AG04450 (cell line): ENCODE data around the gene TTC21A. TPM values are rescaled to one million over a fixed set of nuclear protein-coding genes. Genes with fewer than 3 reads are reported as not detected.
A peak's percentile ranks its signal among the peaks of the same experiment; 100 is the strongest.

Experiments used
- CTCF ChIA-PET: fragments of 300-600, 350-600 bp; formaldehyde crosslinking; extraction: SDS; loops from one replicate; lab custom pipeline; 2022; ENCODE audit warnings: antibody characterized with exemption, inconsistent platforms; lab: Charles Lee
- POLR2A ChIA-PET: fragments of 350-600 bp; formaldehyde crosslinking; extraction: SDS; loops from one replicate; lab custom pipeline; 2021; ENCODE audit warnings: antibody characterized with exemption, inconsistent platforms; lab: Yijun Ruan, JAX
- DNase-seq: peaks from one replicate; pipeline ENCODE4 v3.0.0-alpha.2; 2011; ENCODE audit warnings: low read depth, low spot score
- H3K27ac ChIP-seq: one replicate; pipeline ENCODE4 v1.5.1; 2012; ENCODE audit warnings: low read depth, low read length, control low read depth
- H3K27me3 ChIP-seq: one replicate; pipeline ENCODE4 v1.6.0; 2012; ENCODE audit warnings: low read length; ENCODE audit not compliant: control insufficient read depth, insufficient read depth
- H3K4me3 ChIP-seq: 2 replicates; pipeline ENCODE4 v1.5.1; 2011; ENCODE audit warnings: mild to moderate bottlenecking, low read depth, low read length, control low read depth
- H3K9me3 ChIP-seq: 2 replicates; pipeline ENCODE4 v1.5.1; 2012; ENCODE audit warnings: low read length; ENCODE audit not compliant: control insufficient read depth, insufficient read depth
- polyA plus RNA-seq: library from polyadenylated mRNA; depleted of rRNA; stranded (reverse); fragments of >200 nt; gene quantifications from 2 replicates; pipeline ENCODE4 v1.2.3, GENCODE V29; 2011
- TF ChIP-seq, protein P1 (sequence below): IDR thresholded peaks from 2 replicates; pipeline ENCODE4 v1.5.1; 2011; ENCODE audit warnings: low read depth, low read length, control low read depth, inconsistent platforms

TTC21A gene
- polyA plus RNA-seq, 1 experiment: 1.6 TPM

DNA sequence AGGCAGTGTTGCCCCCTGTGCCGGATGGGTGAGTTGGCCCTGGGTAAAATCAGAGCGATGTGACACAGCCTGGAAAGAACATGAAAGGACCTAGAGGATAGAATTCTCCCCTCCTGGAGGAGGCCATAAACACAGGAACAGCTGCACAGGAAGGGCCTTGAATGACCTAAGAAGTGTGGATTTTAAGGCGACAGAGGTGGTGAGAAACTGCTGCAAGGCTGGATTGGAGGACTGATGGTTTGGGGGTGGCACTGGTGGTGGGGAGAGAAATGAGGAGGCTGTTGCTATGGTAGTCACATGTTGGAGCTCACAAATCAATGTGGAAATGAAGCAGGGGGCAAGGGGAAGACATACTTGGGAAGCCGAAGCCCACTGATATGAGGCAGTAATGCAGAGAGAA, 71.1 kb downstream of the TTC21A start:
- no peak for DNase-seq
- H3K9me3 ChIP-seq: no peaks in the 10 kb centered on the region
- H3K4me3 ChIP-seq: no peak overlapping the region; the same call in 1 of the 2 replicates
- peak overlapping the region; percentile 43 for H3K27ac ChIP-seq
- no peaks in the 10 kb centered on the region for H3K27me3 ChIP-seq
- TF ChIP-seq, protein P1, sequence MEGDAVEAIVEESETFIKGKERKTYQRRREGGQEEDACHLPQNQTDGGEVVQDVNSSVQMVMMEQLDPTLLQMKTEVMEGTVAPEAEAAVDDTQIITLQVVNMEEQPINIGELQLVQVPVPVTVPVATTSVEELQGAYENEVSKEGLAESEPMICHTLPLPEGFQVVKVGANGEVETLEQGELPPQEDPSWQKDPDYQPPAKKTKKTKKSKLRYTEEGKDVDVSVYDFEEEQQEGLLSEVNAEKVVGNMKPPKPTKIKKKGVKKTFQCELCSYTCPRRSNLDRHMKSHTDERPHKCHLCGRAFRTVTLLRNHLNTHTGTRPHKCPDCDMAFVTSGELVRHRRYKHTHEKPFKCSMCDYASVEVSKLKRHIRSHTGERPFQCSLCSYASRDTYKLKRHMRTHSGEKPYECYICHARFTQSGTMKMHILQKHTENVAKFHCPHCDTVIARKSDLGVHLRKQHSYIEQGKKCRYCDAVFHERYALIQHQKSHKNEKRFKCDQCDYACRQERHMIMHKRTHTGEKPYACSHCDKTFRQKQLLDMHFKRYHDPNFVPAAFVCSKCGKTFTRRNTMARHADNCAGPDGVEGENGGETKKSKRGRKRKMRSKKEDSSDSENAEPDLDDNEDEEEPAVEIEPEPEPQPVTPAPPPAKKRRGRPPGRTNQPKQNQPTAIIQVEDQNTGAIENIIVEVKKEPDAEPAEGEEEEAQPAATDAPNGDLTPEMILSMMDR: no peak
- ChIA-PET CTCF (interaction anchor here (1.1 to 2.6 kb wide), 5 partner anchors 11 to 113 kb away, joined by 3 to 38 read pairs (median 6); no protein-coding TSS in a partner anchor), POLR2A (interaction anchor here (0.6 to 3.1 kb wide), 5 partner anchors 11 to 1156 kb away, joined by 3 to 27 read pairs (median 4); no protein-coding TSS in a partner anchor)

DNA sequence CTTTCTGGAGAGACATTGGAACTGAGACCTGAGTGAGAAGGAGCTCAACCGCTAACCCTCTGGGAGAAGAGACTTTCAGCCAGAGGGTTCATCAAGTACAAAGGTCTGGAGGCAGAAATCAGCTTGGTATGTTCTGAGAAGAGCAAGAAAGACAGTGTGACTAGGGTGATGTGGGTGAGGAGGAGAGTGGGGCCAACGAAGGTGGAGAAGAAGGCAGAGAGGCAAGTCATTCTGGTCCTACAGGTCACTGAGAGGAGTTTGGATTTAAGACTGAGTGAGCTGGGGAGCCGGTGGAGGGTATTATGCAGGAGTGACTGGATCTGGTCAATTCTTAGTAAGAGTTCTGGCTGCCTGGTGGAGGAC, 72.7 kb downstream of the TTC21A start:
- DNase-seq: no peak
- Histone ChIP-seq H3K27me3 (no peaks in the 10 kb centered on the region), H3K9me3 (no peaks in the 10 kb centered on the region), H3K27ac (no peak overlapping the region), H3K4me3 (peak overlapping the region; percentile 55)
- CTCF ChIA-PET: interaction anchor here (0.6 to 0.9 kb wide), 2 partner anchors 9 to 53 kb away, joined by 3 to 8 read pairs; no protein-coding TSS in a partner anchor
- TF ChIP-seq, protein P1: no peak
- POLR2A ChIA-PET: no interaction called here

DNA sequence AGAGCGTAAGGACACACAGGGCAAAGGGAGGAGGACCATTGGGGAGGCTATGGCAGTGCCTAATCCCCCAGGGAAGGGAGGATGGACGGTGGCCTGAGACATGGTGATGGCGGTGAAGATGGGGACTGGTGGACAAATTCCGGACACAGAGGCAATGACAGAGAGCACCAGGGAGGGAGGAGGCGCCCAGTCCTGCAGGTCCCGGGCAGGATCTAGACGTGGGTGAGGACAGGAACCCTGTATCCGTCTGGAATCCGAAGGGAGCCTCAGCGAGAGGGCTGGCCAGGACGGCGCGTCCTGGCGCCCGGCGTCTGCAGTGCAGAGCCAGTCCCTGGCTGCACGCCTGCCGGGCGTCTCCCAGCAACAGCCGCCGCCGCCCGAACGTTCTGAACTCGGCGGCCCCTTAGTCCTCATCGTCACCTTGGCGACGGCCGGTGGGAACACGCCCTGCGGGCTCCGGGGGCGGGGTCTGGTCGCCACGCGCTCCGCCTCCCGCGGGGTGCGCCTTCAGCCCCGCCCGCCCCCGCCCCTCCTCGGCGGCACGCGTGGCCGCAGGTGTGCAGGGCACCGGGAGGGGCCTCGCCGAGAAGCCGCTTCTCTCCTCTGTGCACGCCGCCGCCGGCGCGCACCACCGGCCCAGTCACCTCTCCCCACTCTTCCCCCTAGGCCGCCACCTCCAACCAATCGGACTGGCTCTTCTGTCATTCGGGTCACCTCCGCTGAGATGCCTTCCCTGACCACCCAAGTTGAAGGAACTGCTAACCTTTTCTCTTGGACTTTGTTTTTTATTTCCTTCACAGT, 73.3 kb downstream of the TTC21A start:
- no peaks in the 10 kb centered on the region for H3K27me3 ChIP-seq
- ChIA-PET CTCF (interaction anchor here (0.6 to 0.9 kb wide), 2 partner anchors 8 to 54 kb away, joined by 3 to 8 read pairs; no protein-coding TSS in a partner anchor), POLR2A (no interaction called here)
- no peak for DNase-seq
- H3K27ac ChIP-seq: no peak overlapping the region
- TF ChIP-seq, protein P1: 0 out of 2 replicates have a peak, but pooled peaks have one; percentile 7
- peak overlapping the region; percentile 55 for H3K4me3 ChIP-seq
- H3K9me3 ChIP-seq: no peaks in the 10 kb centered on the region

DNA sequence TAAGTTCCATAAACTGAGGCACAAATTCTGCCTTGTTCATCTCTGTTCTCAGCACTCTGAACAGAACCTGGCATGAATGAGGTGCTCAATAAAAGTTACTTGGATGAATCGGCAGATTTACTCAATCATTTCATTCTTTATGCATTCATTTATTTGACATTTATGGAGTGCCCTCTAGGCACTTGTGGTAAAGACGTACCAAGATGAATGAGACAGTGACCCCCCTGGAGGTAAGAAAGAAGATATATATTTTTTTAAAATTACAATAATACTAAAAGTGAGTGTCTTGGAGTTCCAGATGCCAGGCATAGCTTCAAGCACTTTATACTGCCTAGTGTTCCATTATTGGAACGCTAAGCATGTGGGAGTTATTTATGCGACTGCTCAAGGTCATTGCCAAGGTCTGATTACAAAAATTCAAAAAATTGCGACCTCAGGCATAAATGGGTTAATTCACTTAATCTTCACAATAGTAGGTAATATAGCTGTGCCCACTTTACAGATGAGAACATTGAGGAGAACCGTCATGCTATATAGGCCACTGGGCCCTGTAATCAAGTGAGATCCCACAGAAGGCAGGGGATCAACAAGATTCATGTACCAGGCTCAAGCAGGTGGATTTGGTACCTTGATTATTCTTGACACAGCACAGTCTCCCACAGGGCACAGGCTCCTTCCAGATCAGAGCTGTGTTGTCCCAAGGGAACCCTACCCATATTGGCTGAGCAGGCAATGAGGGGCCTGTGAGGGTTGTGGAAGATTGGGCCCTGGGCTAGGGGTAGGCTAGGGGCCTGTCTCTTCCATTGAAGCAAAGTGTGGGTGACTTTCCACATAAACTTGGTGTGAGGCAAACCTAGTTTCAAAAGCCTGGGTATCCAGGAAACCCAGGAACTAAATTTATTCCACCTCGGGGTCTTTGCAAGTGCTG, 74.2 kb downstream of the TTC21A start:
- no peak for DNase-seq
- no peak overlapping the region for H3K4me3 ChIP-seq
- CTCF ChIA-PET: interaction anchor here (1.1 kb wide), 1 partner anchor 110 kb away, joined by 3 read pairs; no protein-coding TSS in a partner anchor

More for the DNA sequence above, 74.2 kb downstream of the TTC21A start:
- TF ChIP-seq, protein P1: no peak
- no peaks in the 10 kb centered on the region for H3K27me3 ChIP-seq
- no peak overlapping the region for H3K27ac ChIP-seq
- no peaks in the 10 kb centered on the region for H3K9me3 ChIP-seq
- POLR2A ChIA-PET: no interaction called here
